Activated CD8-positive, alpha-beta T cell treated with anti-CD3 and anti-CD28 coated beads, Interleukin-2, amount 10 ng/mL, durations not matched to agents 7 days and 5 days (primary cell): ENCODE measurements around the gene TGFB1. TPM values are rescaled to one million over a fixed set of nuclear protein-coding genes. Genes with fewer than 3 reads are reported as not detected.

Experiments used
- ATAC-seq: fragments of 150-1000 bp; cut with Tn5 transposase; one replicate; pipeline ENCODE4 v1.10.0; 2021; ENCODE audit warnings: moderate library complexity
- CTCF ChIA-PET: fragments of 350-600 bp; sonication (Branson Sonifier 250); formaldehyde crosslinking; loops from one replicate; lab custom pipeline; 2021; ENCODE audit warnings: antibody characterized with exemption; lab: Charles Lee
- POLR2A ChIA-PET: fragments of 350-600 bp; sonication (Branson Sonifier 250); formaldehyde crosslinking; loops from one replicate; lab custom pipeline; 2021; ENCODE audit warnings: antibody characterized with exemption; lab: Charles Lee
- DNase-seq: peaks from one replicate; pipeline ENCODE4 v3.0.0-alpha.2; 2020
- H3K27ac Mint-ChIP-seq: one replicate; pipeline ENCODE4 v1.8.0; 2021; ENCODE audit warnings: mild to moderate bottlenecking, mixed read lengths
- H3K27me3 Mint-ChIP-seq: one replicate; pipeline ENCODE4 v1.8.0; 2021; ENCODE audit warnings: low read depth, mixed read lengths
- H3K36me3 Mint-ChIP-seq: one replicate; pipeline ENCODE4 v1.8.0; 2021; ENCODE audit warnings: low read depth, mixed read lengths
- H3K4me1 Mint-ChIP-seq: one replicate; pipeline ENCODE4 v1.8.0; 2021; ENCODE audit warnings: low read depth, mixed read lengths
- H3K4me3 Mint-ChIP-seq: one replicate; pipeline ENCODE4 v1.8.0; 2021; ENCODE audit warnings: mild to moderate bottlenecking, mixed read lengths
- H3K9me3 Mint-ChIP-seq: one replicate; pipeline ENCODE4 v1.8.0; 2022; ENCODE audit warnings: mixed read lengths; ENCODE audit not compliant: insufficient read depth
- total RNA-seq, 2 experiments: library from RNA; stranded (reverse); gene quantifications; one replicate each; pipeline ENCODE4 v1.2.3, GENCODE V29; 2021

The TGFB1 gene
- total RNA-seq: 100 to 1,000 TPM; 210 to 231 TPM

GRCh38 chr19:41353466-41354342 lies at the start of gene TGFB1:
TGFB1 (minus strand) TSS chr19:41353922; CDS start chr19:41353044, 878 bp downstream.
- Mint-ChIP-seq H3K4me3 (peak within 1 kb of the TSS; percentile 90), H3K36me3 (peaks cover 51% of the 10 kb centered on the region), H3K9me3 (no peaks in the 10 kb centered on the region), H3K27ac (peak within 1 kb of the TSS; percentile 98), H3K27me3 (no peaks in the 10 kb centered on the region), H3K4me1 (peaks cover 66% of the 10 kb centered on the region)
- ChIA-PET POLR2A (interaction anchor here (1.5 to 3.1 kb wide), 5 partner anchors 10 to 91 kb away, joined by 5 to 27 read pairs (median 13); partner anchors contain the start of gene B9D2), CTCF (interaction anchor here (0.6 to 3.2 kb wide), 7 partner anchors 10 to 91 kb away, joined by 3 to 31 read pairs (median 6); partner anchors contain the start of gene B9D2)
- ATAC-seq (peak; percentile 54), DNase-seq (peak; percentile 95)

- no peak for DNase-seq
- POLR2A ChIA-PET: no interaction called here
- no peak overlapping the region for H3K4me3 Mint-ChIP-seq
- CTCF ChIA-PET: interaction anchor here (0.9 kb wide), 1 partner anchor 93 kb away, joined by 3 read pairs; no protein-coding TSS in a partner anchor
- peaks cover 7% of the 10 kb centered on the region for H3K36me3 Mint-ChIP-seq
- no peaks in the 10 kb centered on the region for H3K27me3 Mint-ChIP-seq
- ATAC-seq: no peak
- H3K4me1 Mint-ChIP-seq: peaks cover 35% of the 10 kb centered on the region
- no peaks in the 10 kb centered on the region for H3K9me3 Mint-ChIP-seq
- no peak overlapping the region for H3K27ac Mint-ChIP-seq
Observed at GRCh38 chr19:41402010-41402409, 48.3 kb upstream of the TGFB1 start.

- Mint-ChIP-seq H3K4me1 (peaks cover 38% of the 10 kb centered on the region), H3K9me3 (no peaks in the 10 kb centered on the region), H3K27me3 (no peaks in the 10 kb centered on the region), H3K27ac (no peak overlapping the region), H3K4me3 (no peak overlapping the region), H3K36me3 (peaks cover 7% of the 10 kb centered on the region)
- CTCF ChIA-PET: no interaction called here
- POLR2A ChIA-PET: no interaction called here
- ATAC-seq: no peak
- no peak for DNase-seq
Observed at GRCh38 chr19:41401483-41401882, 47.8 kb upstream of the TGFB1 start.

GRCh38 chr19:41399525-41399924 lies 45.8 kb upstream of the TGFB1 start:
- Mint-ChIP-seq H3K4me1 (peaks cover 49% of the 10 kb centered on the region), H3K4me3 (peak overlapping the region; percentile 28), H3K9me3 (no peaks in the 10 kb centered on the region), H3K27me3 (no peaks in the 10 kb centered on the region), H3K27ac (no peak overlapping the region), H3K36me3 (peaks cover 7% of the 10 kb centered on the region)
- POLR2A ChIA-PET: interaction anchor here (1.2 kb wide), 1 partner anchor 27 kb away, joined by 3 read pairs; no protein-coding TSS in a partner anchor
- ATAC-seq (no peak), DNase-seq (no peak)
- CTCF ChIA-PET: no interaction called here

- Mint-ChIP-seq H3K36me3 (peaks cover 7% of the 10 kb centered on the region), H3K4me1 (peaks cover 49% of the 10 kb centered on the region), H3K27ac (no peak overlapping the region), H3K9me3 (no peaks in the 10 kb centered on the region), H3K27me3 (no peaks in the 10 kb centered on the region), H3K4me3 (peak overlapping the region; percentile 99)
- DNase-seq: no peak
- POLR2A ChIA-PET: interaction anchor here (1.2 kb wide), 1 partner anchor 28 kb away, joined by 3 read pairs; no protein-coding TSS in a partner anchor
- ATAC-seq: no peak
- CTCF ChIA-PET: no interaction called here
Observed at GRCh38 chr19:41399091-41399490, 45.4 kb upstream of the TGFB1 start.

- H3K4me3 Mint-ChIP-seq: peak overlapping the region; percentile 99
- no peak for DNase-seq
- ChIA-PET POLR2A (interaction anchor here (1.2 kb wide), 1 partner anchor 28 kb away, joined by 3 read pairs; no protein-coding TSS in a partner anchor), CTCF (no interaction called here)
- H3K27ac Mint-ChIP-seq: peak overlapping the region; percentile 100
- H3K9me3 Mint-ChIP-seq: no peaks in the 10 kb centered on the region
- peaks cover 48% of the 10 kb centered on the region for H3K4me1 Mint-ChIP-seq
- H3K36me3 Mint-ChIP-seq: peaks cover 7% of the 10 kb centered on the region
- ATAC-seq: no peak
- H3K27me3 Mint-ChIP-seq: no peaks in the 10 kb centered on the region
Observed at GRCh38 chr19:41398598-41398997, 44.9 kb upstream of the TGFB1 start.

- H3K4me1 Mint-ChIP-seq: peaks cover 44% of the 10 kb centered on the region
- H3K27me3 Mint-ChIP-seq: no peaks in the 10 kb centered on the region
- H3K27ac Mint-ChIP-seq: peak overlapping the region; percentile 100
- CTCF ChIA-PET: no interaction called here
- H3K4me3 Mint-ChIP-seq: peak overlapping the region; percentile 99
- DNase-seq (no peak), ATAC-seq (no peak)
- peaks cover 7% of the 10 kb centered on the region for H3K36me3 Mint-ChIP-seq
- POLR2A ChIA-PET: no interaction called here
- H3K9me3 Mint-ChIP-seq: no peaks in the 10 kb centered on the region
Observed at GRCh38 chr19:41398050-41398418, 44.3 kb upstream of the TGFB1 start.

GRCh38 chr19:41397086-41398049 lies 43.6 kb upstream of the TGFB1 start, which contains the start of the genes BCKDHA and EXOSC5:
BCKDHA (plus strand) TSS chr19:41397818; CDS start chr19:41397828, 10 bp downstream.
EXOSC5 (minus strand) TSS chr19:41397359; CDS start chr19:41397328, 31 bp downstream.
- Mint-ChIP-seq H3K36me3 (peaks cover 7% of the 10 kb centered on the region), H3K27ac (peak within 1 kb of the TSS; percentile 100), H3K27me3 (no peaks in the 10 kb centered on the region), H3K4me1 (peaks cover 44% of the 10 kb centered on the region), H3K4me3 (peak within 1 kb of the TSS; percentile 99), H3K9me3 (no peaks in the 10 kb centered on the region)
- DNase-seq (peak; percentile 99), ATAC-seq (peak; percentile 99)
- POLR2A ChIA-PET: interaction anchor here (0.7 kb wide), 1 partner anchor 39 kb away, joined by 4 read pairs; no protein-coding TSS in a partner anchor
- CTCF ChIA-PET: interaction anchor here (0.5 kb wide), 1 partner anchor 1220 kb away, joined by 4 read pairs; no protein-coding TSS in a partner anchor

- H3K27ac Mint-ChIP-seq: peak overlapping the region; percentile 23
- H3K27me3 Mint-ChIP-seq: no peaks in the 10 kb centered on the region
- ATAC-seq (no peak), DNase-seq (no peak)
- ChIA-PET CTCF (interaction anchor here (1.1 kb wide), 1 partner anchor 29 kb away, joined by 3 read pairs; no protein-coding TSS in a partner anchor), POLR2A (no interaction called here)
- H3K36me3 Mint-ChIP-seq: peaks cover 8% of the 10 kb centered on the region
- peak overlapping the region; percentile 99 for H3K4me3 Mint-ChIP-seq
- H3K9me3 Mint-ChIP-seq: no peaks in the 10 kb centered on the region
- peaks cover 37% of the 10 kb centered on the region for H3K4me1 Mint-ChIP-seq
Observed at GRCh38 chr19:41395355-41395754, 41.6 kb upstream of the TGFB1 start.

- H3K36me3 Mint-ChIP-seq: peaks cover 17% of the 10 kb centered on the region
- no peak overlapping the region for H3K27ac Mint-ChIP-seq
- no peaks in the 10 kb centered on the region for H3K9me3 Mint-ChIP-seq
- H3K4me1 Mint-ChIP-seq: peaks cover 18% of the 10 kb centered on the region
- no peak overlapping the region for H3K4me3 Mint-ChIP-seq
- ChIA-PET CTCF (no interaction called here), POLR2A (no interaction called here)
- DNase-seq (no peak), ATAC-seq (no peak)
- H3K27me3 Mint-ChIP-seq: no peaks in the 10 kb centered on the region
Observed at GRCh38 chr19:41392775-41393174, 39.1 kb upstream of the TGFB1 start.

GRCh38 chr19:41391618-41392017 lies 37.9 kb upstream of the TGFB1 start:
- H3K4me1 Mint-ChIP-seq: peaks cover 12% of the 10 kb centered on the region
- POLR2A ChIA-PET: no interaction called here

More at GRCh38 chr19:41391618-41392017, 37.9 kb upstream of the TGFB1 start:
- CTCF ChIA-PET: no interaction called here
- Mint-ChIP-seq H3K4me3 (no peak overlapping the region), H3K36me3 (peaks cover 17% of the 10 kb centered on the region), H3K27me3 (no peaks in the 10 kb centered on the region), H3K9me3 (no peaks in the 10 kb centered on the region), H3K27ac (no peak overlapping the region)
- DNase-seq: no peak
- no peak for ATAC-seq
